ENCODE results near the gene AMPD3. TPM values are rescaled to one million over a fixed set of nuclear protein-coding genes. Genes with fewer than 3 reads are reported as not detected.

Gene AMPD3
- total and polyA plus RNA-seq, 2 donors (not counting 3 experiments of a cell fraction or from before 2014, with no cell fraction given): 1.4 to 2.5 TPM

DNA sequence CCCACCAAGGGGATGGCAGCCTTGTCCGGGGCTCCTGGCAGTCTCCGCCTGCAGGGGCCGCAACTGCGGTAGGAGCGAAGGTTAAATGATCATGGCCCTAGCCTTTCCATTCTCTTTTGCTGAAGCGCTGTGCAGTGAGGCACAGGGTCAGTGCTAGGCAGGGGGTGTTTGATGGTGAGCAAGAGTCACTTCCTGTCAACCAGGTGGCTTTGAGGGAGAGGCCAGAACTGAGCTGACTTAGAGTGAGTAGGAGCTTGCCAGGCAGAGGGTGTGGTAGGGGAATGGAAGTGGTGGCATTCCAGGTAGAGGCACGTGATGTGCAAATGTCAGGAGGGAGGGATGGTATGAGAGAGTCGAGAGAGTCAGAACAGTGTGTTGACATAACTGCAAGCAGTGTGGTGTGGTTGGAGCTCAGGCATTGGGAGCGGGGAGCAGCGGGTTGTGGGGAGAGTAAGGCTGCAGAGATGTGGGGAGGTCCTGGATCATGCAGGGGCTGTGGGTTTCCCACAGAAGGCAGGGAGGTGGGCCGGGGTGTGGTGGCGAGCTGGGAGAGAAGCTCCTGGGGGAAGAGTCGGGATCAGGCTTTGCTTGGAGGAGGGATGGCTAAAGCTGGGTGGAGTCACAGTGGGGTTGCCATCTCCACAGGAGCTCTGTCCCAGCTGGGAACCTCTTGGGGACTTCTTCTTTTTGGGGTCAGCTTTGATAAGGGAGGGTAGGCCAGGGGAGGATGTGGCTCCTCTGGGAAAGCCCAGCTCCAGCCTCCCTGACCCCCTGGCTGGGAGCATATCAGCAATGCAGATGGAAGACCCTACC is 33.3 kb downstream of the AMPD3 start:
- FAIRE-seq: no peak
- intact Hi-C loops (cut with micrococcal nuclease) (no loop called here), dilution Hi-C loops (cut with MboI; ENCODE audit: extremely low pct_ligation_motif_present, low sequenced_read_pairs) (no loop called here)
- Histone ChIP-seq H3K9ac (replicated peaks; ENCODE audit: extremely low read depth, insufficient read depth, low read length) (no peak overlapping the region), H4K20me1 (replicated peaks; ENCODE audit: control insufficient read depth, extremely low read depth, insufficient read depth, low read length) (no peaks in the 10 kb centered on the region), H3K4me2 (ENCODE audit: insufficient read depth, low read length) (no peak overlapping the region), H3K4me3 (replicated peaks in 1 of 3; ENCODE audit: insufficient read depth in 1 of 3, low read depth in 1 of 3, low read length in 3 of 3) (no peak overlapping the region), H3K9me3 (replicated peaks; ENCODE audit: control insufficient read depth, insufficient read depth, low read length) (no peaks in the 10 kb centered on the region), H3K36me3 (ENCODE audit: control insufficient read depth in 2 of 2, extremely low read depth in 1 of 2, insufficient read depth in 2 of 2, low read length in 2 of 2) (no peaks in the 10 kb centered on the region), H3K27me3 (ENCODE audit: control insufficient read depth in 2 of 2, insufficient read depth in 2 of 2, low read length in 2 of 2) (no peaks in the 10 kb centered on the region), H3K79me2 (ENCODE audit: control insufficient read depth, insufficient read depth, low read length) (no peaks in the 10 kb centered on the region), H2AFZ (ENCODE audit: low read depth, low read length) (no peak overlapping the region), H3K4me1 (ENCODE audit: control insufficient read depth, extremely low read depth, insufficient read depth, low read length) (peaks cover 17% of the 10 kb centered on the region), H3K9me1 (replicated peaks; ENCODE audit: control insufficient read depth, extremely low read depth, insufficient read depth, low read length) (no peaks in the 10 kb centered on the region), H3K27ac (ENCODE audit: insufficient read depth, low read depth, low read length) (no peak overlapping the region)
- POLR2A ChIA-PET: no interaction called here
- DNase-seq (ENCODE audit: low read depth, low spot score): no peak
- BruUV-seq (replicated peaks): no TSS peak
- no peak for TF ChIP-seq FOS (IDR thresholded peaks at IDR 0.05; ENCODE audit: borderline replicate concordance, insufficient read depth, low read length)
- TF ChIP-seq JUN (IDR thresholded peaks at IDR 0.05; ENCODE audit: borderline replicate concordance, insufficient read depth, insufficient read length, low read depth): no peak
- TF ChIP-seq, protein P1, sequence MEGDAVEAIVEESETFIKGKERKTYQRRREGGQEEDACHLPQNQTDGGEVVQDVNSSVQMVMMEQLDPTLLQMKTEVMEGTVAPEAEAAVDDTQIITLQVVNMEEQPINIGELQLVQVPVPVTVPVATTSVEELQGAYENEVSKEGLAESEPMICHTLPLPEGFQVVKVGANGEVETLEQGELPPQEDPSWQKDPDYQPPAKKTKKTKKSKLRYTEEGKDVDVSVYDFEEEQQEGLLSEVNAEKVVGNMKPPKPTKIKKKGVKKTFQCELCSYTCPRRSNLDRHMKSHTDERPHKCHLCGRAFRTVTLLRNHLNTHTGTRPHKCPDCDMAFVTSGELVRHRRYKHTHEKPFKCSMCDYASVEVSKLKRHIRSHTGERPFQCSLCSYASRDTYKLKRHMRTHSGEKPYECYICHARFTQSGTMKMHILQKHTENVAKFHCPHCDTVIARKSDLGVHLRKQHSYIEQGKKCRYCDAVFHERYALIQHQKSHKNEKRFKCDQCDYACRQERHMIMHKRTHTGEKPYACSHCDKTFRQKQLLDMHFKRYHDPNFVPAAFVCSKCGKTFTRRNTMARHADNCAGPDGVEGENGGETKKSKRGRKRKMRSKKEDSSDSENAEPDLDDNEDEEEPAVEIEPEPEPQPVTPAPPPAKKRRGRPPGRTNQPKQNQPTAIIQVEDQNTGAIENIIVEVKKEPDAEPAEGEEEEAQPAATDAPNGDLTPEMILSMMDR (IDR thresholded peaks at IDR 0.05; ENCODE audit: extremely low read depth in 1 of 2, insufficient read depth in 1 of 2, low read depth in 1 of 2, low read length in 2 of 2): no peak
- no peak for TF ChIP-seq MYC (IDR thresholded peaks at IDR 0.05; ENCODE audit: low read depth, low read length)
- TF ChIP-seq POLR2AphosphoS5 (IDR thresholded peaks at IDR 0.05; ENCODE audit: insufficient read depth, low read depth, low read length): no peak
- TF ChIP-seq, protein P2, sequence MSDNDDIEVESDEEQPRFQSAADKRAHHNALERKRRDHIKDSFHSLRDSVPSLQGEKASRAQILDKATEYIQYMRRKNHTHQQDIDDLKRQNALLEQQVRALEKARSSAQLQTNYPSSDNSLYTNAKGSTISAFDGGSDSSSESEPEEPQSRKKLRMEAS (IDR thresholded peaks at IDR 0.05; ENCODE audit: insufficient read depth, insufficient read length): no peak
- TF ChIP-seq POLR2A (IDR thresholded peaks at IDR 0.05; ENCODE audit: low read depth, low read length): no peak
- TF ChIP-seq EZH2 (IDR thresholded peaks at IDR 0.05; ENCODE audit: borderline replicate concordance, low read depth, low read length, severe bottlenecking): no peak
- no peak for TF ChIP-seq GATA2 (IDR thresholded peaks at IDR 0.05; ENCODE audit: insufficient read depth, insufficient read length, low read depth, low read length)
- CTCF ChIA-PET: no interaction called here

Data from endothelial cell of umbilical vein (primary cell).